Lung (tissue), 12 donors: ENCODE measurements around the gene RXRB. TPM values are rescaled to one million over a fixed set of nuclear protein-coding genes. Genes with fewer than 3 reads are reported as not detected.

Experiments used
- ATAC-seq: fragments of 200-7000 bp; cut with Tn5 transposase; one replicate; pipeline ENCODE4 v1.9.1; 2020; ENCODE audit warnings: moderate number of reproducible peaks; ENCODE audit not compliant: insufficient read depth, low FRiP score
- DNase-seq, 3 donors: peaks; one replicate each; pipeline ENCODE4 v3.0.0-alpha.2; 2013 to 2017
- H3K27ac ChIP-seq, 2 donors: one replicate each; pipeline ENCODE4 v1.5.1; 2013; ENCODE audit warnings: mild to moderate bottlenecking in 2 of 2, moderate library complexity in 2 of 2, control low read depth in 1 of 2, inconsistent platforms in 1 of 2, low read depth in 1 of 2, low read length in 1 of 2
- H3K27me3 ChIP-seq, 3 donors: one replicate each; pipeline ENCODE4 v1.5.1; 2013; ENCODE audit warnings: low read length in 2 of 3; ENCODE audit not compliant: control insufficient read depth in 3 of 3, insufficient read depth in 3 of 3
- H3K36me3 ChIP-seq, 4 donors: one replicate each; pipeline ENCODE4 v1.5.1; 2013; ENCODE audit warnings: low read length in 4 of 4, mild to moderate bottlenecking in 1 of 4, moderate library complexity in 1 of 4; ENCODE audit not compliant: control insufficient read depth in 4 of 4, insufficient read depth in 4 of 4
- H3K4me1 ChIP-seq, 5 donors: one replicate each; pipeline ENCODE4 v1.5.1; 2013; ENCODE audit warnings: low read length in 5 of 5, mild to moderate bottlenecking in 2 of 5, moderate library complexity in 1 of 5; ENCODE audit not compliant: control insufficient read depth in 5 of 5, insufficient read depth in 5 of 5
- H3K4me3 ChIP-seq: one replicate; pipeline ENCODE4 v1.5.1; 2013; ENCODE audit warnings: mild to moderate bottlenecking, control low read depth, moderate library complexity
- H3K9ac ChIP-seq, 2 donors: one replicate each; pipeline ENCODE4 v1.5.1; 2013; ENCODE audit warnings: low read length in 2 of 2, control low read depth in 1 of 2; ENCODE audit not compliant: insufficient read depth in 1 of 2
- H3K9me3 ChIP-seq, 4 donors: one replicate each; pipeline ENCODE4 v1.5.1; 2013; ENCODE audit warnings: low read length in 3 of 4, mild to moderate bottlenecking in 1 of 4, moderate library complexity in 1 of 4; ENCODE audit not compliant: control insufficient read depth in 4 of 4, insufficient read depth in 3 of 4
- CTCF ChIP-seq: IDR thresholded peaks from 2 replicates; pipeline ENCODE4 v1.5.1; 2012; ENCODE audit warnings: mild to moderate bottlenecking; ENCODE audit errors: control extremely low read depth, extremely low read depth
- WGBS, 2 donors: extraction: QIAGEN DNeasy Blood & Tissue Kit; methylation state at CpG; one replicate each; pipeline ENCODE4 v1.1.7; 2013; 5-methylcytosine and 5-hydroxymethylcytosine counted together
- polyA plus RNA-seq, 2 donors: library from polyadenylated mRNA; stranded (reverse); fragments of 200-250 nt; gene quantifications; one replicate each; pipeline ENCODE4 v1.2.1, GENCODE V29; 2013
- total RNA-seq, 2 donors: library from RNA; depleted of rRNA in 1 of 2; stranded (reverse); fragments of >200 nt in 1 of 2; gene quantifications; one replicate each; pipeline ENCODE4 v1.2.1, GENCODE V29; 2014 to 2021
- donor health status: control.
- donor health status: control.
- donor health status: Bipolar disorder and iron deficiency.
- donor health status: healthy.
- donor health status: DM: yes; HTN: yes; CAD: no.

RXRB gene
- total and polyA plus RNA-seq, 4 donors = 27.4 to 38.7 (median 31.1) TPM

GRCh38 chr6:33195304-33196165 is 4.9 kb downstream of the RXRB start:
- Histone ChIP-seq H3K4me3 (no peak overlapping the region), H3K9me3 (no peaks in the 10 kb centered on the region), H3K36me3 (peaks cover 0 to 32% (median 19%) of the 10 kb centered on the region in 4 donors), H3K27me3 (peaks cover 0 to 21% (median 16%) of the 10 kb centered on the region in 3 donors), H3K27ac (no peak overlapping the region), H3K9ac (no peak overlapping the region), H3K4me1 (peaks cover 3 to 32% (median 9%) of the 10 kb centered on the region in 5 donors)
- no peak for ATAC-seq
- WGBS, 2 donors = 85 to 91% methylated on average over 15 of the region's 15 CpGs
- TF ChIP-seq CTCF = no peak
- no peak for DNase-seq

- Histone ChIP-seq H3K27me3 (peaks cover 0 to 21% (median 18%) of the 10 kb centered on the region in 3 donors), H3K9me3 (no peaks in the 10 kb centered on the region), H3K4me1 (peaks cover 3 to 29% (median 9%) of the 10 kb centered on the region in 5 donors), H3K36me3 (peaks cover 0 to 32% (median 19%) of the 10 kb centered on the region in 4 donors), H3K4me3 (no peak overlapping the region), H3K27ac (no peak overlapping the region), H3K9ac (no peak overlapping the region)
- TF ChIP-seq CTCF = no peak
- no peak for ATAC-seq
- 84 to 87% methylated on average over 8 of the region's 8 CpGs for WGBS, 2 donors
- no peak for DNase-seq
These were observed 6.0 kb downstream of the RXRB start for GRCh38 chr6:33194431-33194979.

- ATAC-seq = no peak
- H3K36me3 ChIP-seq = peaks cover 0 to 32% (median 19%) of the 10 kb centered on the region in 4 donors
- WGBS, 2 donors = 68 to 70% methylated on average over 6 of the region's 6 CpGs
- H3K4me3 ChIP-seq = no peak overlapping the region
- peaks cover 0 to 21% (median 18%) of the 10 kb centered on the region in 3 donors for H3K27me3 ChIP-seq
- DNase-seq = no peak
- peaks cover 0 to 23% (median 9%) of the 10 kb centered on the region in 5 donors for H3K4me1 ChIP-seq
- no peaks in the 10 kb centered on the region for H3K9me3 ChIP-seq
- TF ChIP-seq CTCF = no peak
- H3K9ac ChIP-seq = no peak overlapping the region
- no peak overlapping the region for H3K27ac ChIP-seq
These were observed 6.8 kb downstream of the RXRB start for GRCh38 chr6:33193619-33194018.
